GM19452 (cell line): Measurements from ENCODE around the gene CGB1.

Source experiments
- ATAC-seq: cut with Tn5 transposase; IDR thresholded peaks from one replicate; pipeline ENCODE4 v1.9.1; 2021; ENCODE audit not compliant: unreplicated experiment

CGB1 gene

DNA sequence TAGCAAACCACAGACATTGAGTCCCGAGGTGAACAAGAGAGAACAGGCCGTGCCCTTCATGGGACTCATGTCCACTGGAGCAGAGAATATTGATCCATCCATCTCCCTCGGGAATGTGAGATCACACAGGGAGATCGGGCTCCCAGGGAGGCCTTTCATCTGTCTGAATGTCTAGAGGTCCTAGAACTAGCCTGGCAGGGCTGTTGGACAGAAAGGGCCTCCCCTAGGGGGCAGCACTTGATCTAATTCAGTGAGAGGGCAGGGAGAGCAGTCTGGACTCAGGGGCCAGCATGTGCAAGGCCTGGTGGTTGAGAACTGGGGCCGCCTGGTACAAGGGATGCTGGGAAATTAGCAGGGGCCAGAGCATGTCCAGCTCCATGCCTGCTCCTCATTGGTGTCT lies 38.7 kb downstream of the CGB1 start:
- ATAC-seq: no peak

DNA sequence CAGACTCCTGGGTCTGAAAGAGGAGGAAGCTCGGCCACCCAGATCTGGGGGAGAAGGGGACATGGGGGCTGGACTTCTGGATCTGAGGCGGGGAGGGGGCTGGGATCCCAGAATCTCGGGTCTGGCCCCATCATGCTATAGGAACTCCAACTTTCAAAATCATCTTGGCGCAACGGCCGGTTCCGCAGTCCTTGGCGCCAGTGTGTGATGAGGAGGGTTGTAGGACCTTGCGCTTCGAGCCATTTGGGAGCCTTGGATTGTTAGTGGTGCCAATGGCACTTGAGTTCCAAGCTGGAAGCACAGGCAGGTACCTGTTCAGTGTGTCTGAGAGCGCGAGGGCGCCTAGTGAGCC lies 42.7 kb downstream of the CGB1 start:
- ATAC-seq: no peak

DNA sequence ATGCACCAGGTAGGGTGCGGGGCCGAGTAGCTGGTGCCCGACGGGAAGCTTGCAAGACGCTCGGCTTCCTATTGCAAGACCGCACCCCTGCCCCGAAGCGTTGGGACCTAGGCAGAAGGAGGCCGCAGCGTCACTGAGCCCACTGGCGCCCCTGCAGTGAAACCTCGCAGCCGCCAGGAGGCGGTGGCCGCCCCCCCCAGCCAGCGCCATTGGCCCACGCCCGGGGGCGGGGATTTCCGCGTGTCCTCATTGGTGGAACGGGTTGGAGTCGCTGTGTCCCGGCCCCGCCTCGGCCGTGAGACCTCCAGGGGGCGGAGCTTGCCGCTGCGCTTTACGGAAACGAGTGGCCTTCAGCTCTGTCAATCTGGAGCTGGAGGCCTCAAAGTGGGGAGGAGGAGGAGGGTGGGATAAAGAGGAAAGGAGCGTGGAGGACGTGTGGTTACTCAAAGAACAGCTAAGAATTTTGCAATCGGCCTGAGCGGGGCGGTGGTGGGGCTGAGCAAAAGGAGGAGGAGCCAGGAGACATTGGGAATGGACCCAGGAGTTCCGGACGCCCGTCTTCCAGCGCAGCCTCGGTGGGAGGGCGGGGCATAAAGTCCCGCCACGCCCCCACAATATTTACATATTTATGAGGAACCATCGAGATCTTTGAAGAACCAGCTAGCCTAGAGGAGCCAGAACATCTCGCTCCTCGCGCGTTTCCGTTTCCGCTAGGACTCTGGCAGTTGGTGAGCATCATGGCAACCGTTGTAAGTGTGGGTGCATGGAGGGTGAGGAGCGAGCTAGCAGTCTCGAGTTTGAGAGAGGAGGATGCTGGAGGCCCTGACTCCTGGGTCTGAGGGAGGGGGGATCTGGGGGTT lies 43.3 kb downstream of the CGB1 start, which contains the start of the genes GYS1 and RUVBL2:
Gene GYS1 (minus strand): TSS at position 135 of the 860 bp plus-strand sequence. CDS start 197 bp downstream, outside the sequence.
Gene RUVBL2 (plus strand): TSS at position 713 of the 860 bp plus-strand sequence. CDS start 25 bp downstream, at position 738.
- ATAC-seq: peak; percentile 92

DNA sequence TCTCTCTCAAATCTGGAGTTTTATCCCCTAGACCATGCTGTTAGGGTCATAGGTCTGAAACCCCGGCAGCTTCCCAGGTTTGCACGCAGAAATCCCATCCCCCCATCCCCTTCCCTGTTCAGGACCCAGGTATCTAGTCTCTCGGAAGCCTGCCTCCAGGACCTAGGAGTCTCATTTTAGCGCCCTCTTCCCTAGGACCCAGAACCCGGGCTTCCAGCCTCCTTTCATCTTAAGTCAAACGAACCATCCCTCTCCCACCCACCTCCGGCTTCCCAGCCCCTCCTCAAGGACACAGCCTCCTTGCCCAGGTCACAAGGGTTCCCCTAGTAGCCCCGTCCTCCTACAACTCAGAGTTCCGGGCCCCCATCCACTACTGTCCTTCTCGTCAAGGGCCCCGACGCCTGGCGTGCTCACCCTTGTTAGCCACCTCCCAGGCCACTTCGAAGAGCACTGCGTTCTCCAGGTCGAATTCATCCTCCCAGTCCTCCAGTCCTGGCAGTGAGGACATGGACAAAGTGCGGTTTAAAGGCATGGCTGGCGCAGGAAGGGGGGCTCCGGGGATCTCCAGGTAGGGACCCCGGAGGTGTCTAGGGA lies 44.0 kb downstream of the CGB1 start:
- no peak for ATAC-seq

DNA sequence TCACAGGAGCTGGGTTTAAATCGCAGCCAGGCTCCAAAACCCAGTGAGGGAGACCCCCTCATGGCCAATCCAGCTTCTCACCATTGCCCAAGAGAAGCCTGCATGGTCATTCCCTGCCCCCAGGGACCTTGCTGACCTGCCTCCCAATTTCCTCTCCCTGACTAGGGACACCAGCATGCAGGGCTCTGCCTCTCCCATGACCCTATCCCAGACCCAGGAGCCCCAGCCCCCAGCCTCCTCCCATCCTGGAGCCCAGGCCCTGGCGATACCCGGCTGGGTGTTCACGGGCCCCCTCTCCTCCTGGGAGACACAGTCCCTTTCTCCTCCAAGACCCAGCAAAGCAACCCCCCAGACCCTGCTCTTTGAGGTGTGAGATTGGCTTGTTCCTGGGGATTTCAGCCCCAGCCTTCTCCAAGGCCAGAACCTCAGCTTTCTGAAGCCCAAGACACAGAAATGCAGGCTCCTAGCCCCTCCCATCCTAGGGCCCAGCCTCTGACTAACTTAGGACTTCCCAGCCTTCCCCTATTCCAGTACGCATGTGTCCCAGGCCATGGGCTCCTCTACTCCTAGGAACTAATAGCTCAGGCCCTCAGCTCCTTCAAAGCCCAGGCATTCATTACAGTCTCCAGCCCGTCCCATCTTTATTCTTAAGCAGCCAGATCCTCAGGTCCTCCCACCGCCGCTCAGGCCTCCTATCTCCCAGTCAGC lies 44.7 kb downstream of the CGB1 start:
- no peak for ATAC-seq

DNA sequence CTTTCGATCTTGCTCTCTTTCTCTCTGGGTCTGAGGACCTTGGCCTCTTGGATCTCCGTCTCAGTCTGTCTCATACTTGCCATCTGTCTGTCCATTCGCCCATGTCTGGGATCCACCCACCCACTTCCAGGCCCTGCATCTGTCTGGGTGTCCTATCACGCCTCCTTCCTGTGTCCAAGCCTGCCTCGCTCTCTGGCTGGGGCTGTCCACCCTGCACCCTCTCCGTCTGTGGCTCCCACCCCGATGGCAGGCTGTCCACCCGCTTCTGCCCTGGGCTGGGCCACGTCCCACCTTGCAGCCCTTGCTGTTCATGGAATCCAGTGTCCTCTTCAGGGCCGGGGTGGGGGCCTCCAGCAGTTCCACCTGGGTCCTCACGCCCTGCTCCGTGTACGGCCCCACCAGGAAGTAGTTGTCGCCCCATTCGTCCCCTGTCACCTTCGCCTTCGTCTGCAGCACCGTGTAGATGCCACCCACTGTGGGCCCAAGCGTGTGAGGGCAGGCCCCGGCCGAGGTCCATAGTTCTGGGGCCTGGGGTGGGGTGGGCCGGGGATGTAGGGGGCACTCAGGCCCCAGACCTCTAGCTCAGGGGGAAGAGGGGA lies 45.6 kb downstream of the CGB1 start:
- ATAC-seq: no peak

DNA sequence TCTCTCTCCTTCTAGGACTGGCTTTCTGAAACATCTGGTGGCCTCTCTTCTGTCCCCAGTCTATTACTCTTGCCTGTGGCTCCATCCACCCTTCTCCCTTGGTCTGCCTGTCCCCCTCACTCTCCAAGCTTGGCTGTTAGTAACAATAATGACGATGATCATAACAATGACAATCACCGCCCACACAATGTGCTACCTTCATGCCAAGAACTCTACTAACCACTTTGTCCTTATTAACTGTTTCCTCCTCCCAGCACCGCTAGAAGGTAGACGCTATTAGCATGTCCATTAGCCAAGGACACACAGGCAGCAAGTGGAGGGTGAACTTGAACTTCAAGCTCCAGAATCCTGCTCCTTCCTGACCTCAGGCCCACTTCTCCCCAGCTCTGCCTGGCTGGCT lies 46.3 kb downstream of the CGB1 start:
- no peak for ATAC-seq

DNA sequence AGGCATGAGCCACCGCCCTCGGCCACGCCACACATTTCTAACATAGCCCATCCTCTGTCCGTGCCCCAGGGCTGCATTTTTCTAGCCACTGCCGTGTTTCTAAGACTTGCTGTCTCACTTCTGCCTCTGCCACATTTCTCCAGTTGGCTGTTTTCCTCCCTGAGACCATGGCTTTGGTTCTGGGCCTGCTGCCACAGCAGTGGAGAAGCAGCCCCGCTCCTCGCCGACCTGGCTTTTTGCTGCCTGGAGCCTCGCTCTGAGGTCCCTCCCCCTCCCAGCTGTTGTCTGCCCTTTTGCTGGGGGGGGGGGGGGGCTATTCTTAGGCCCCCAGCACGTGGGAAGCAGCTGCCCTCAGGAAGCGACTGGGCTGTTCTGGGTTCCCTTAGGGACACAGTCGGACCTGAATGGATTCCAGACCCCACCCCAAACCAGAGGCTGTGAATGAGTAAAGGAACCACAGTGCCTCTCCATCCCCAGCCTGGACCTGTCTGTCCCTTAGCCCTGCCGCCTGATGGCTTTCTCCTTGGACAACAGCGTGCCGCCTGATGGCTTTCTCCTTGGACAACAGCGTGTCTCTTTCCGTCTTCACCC lies 46.9 kb downstream of the CGB1 start:
- no peak for ATAC-seq

DNA sequence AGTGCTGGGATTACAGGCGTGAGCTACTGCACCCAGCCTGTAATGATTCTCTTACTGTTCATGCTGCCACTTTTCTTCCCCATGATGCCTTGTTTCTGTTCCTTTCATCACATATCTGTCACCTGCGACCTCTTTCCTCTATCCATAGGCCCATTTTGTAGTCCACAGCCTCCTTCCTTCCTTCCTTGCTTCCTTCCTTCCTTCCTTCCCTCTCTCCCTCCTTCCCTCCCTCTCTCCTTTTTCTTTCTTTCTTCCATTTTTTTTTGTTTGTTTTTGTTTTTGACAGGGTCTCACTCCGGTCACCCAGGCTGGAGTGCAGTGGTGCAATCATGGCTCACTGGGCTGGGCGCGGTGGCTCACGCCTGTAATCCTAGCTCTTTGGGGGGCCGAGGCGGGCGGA lies 47.8 kb downstream of the CGB1 start:
- ATAC-seq: no peak

DNA sequence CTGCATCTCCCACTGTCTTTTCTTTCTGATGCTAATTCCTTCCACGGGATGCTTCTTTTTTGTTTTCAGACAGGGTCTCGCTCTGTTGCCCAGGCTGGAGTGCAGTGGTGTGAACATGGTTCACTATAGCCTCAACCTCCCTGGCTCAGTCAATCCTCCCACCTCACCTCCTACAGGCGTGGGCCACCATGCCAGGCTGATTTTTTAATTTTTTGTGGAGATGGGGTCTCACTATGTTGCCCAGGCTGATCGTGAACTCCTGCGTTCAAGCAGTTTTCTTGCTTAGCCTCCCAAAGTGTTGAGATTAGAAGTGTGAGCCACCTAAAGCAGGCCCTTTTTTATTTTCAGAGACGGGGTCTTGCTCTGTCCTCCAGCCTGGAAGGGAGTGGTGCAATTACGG lies 48.4 kb downstream of the CGB1 start:
- no peak for ATAC-seq

DNA sequence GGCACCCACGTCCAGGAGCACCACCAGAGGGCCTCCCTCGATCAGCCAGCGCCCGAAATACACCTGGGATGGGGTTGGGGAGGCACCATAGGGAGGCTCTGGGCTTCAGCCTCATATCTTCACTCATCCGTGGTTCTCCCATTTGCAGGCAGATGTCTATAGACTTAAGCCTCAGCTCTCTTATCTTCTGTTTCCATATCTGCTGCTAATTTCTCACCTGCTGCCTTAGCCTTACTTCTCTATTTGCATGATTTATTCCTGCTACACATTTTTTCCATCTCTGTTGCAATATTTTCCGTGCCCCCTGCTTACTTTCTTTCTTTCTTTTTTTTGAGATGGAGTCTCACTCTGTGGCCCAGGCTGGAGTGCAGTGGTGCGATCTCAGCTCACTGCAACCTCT lies 49.4 kb downstream of the CGB1 start:
- ATAC-seq: no peak

DNA sequence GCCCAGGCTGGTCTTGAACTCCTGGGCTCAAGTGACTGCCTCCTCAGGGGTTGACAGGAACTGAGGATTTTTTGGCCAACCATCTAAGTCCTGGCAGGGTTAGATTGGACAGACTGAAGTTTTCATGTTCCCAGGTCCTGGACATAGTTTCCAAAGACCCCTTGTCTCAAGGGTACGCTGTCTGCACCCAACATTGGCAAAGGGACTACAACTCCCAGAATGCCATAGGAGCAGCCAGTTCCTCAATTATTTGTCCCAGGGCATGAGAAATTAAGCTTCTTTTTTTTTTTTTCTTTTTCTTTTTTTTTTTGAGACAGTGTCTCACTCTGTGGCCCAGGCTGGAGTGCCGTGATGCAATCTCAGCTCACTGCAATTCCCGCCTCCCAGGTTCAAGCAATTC lies 50.5 kb downstream of the CGB1 start:
- ATAC-seq: no peak

DNA sequence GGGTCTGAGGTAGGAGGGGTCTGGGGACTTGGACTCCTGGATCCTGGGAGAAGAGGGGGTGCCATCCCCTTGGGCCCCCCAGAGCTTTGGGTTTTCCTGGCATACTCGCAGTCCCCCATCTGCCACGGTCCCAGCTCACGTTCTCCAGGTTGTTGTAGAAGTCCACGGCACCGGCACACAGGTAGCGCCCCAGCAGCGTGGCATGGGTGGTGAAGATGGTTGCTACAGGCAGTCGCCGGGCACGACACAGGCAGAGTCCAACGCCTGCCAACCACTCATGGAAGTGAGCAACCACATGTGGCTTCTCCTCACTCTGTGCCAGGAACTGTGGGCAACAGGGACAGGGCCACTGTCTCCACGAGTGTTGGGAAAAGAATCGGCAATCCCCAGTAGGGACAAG lies 51.0 kb downstream of the CGB1 start:
- no peak for ATAC-seq
